Loucy (cell line): Measurements from ENCODE around the gene MAST4.

Experiments used
- EZH2phosphoT487 ChIP-seq: fragments of 200-600 bp; IDR thresholded peaks from 2 replicates; pipeline ENCODE4 v1.6.1; 2018; ENCODE audit warnings: antibody characterized with exemption, mild to moderate bottlenecking, moderate library complexity, borderline replicate concordance
- TF ChIP-seq, protein P1 (sequence below): fragments of 200-600 bp; sonication (generic); conservative IDR thresholded peaks from 2 replicates; pipeline ENCODE4 v1.5.1; 2014; ENCODE audit warnings: mild to moderate bottlenecking, antibody characterized with exemption, low read length

GRCh38 chr5:67092535-67092934 lies 496.3 kb downstream of the MAST4 start:
- TF ChIP-seq, protein P1, sequence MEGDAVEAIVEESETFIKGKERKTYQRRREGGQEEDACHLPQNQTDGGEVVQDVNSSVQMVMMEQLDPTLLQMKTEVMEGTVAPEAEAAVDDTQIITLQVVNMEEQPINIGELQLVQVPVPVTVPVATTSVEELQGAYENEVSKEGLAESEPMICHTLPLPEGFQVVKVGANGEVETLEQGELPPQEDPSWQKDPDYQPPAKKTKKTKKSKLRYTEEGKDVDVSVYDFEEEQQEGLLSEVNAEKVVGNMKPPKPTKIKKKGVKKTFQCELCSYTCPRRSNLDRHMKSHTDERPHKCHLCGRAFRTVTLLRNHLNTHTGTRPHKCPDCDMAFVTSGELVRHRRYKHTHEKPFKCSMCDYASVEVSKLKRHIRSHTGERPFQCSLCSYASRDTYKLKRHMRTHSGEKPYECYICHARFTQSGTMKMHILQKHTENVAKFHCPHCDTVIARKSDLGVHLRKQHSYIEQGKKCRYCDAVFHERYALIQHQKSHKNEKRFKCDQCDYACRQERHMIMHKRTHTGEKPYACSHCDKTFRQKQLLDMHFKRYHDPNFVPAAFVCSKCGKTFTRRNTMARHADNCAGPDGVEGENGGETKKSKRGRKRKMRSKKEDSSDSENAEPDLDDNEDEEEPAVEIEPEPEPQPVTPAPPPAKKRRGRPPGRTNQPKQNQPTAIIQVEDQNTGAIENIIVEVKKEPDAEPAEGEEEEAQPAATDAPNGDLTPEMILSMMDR: no peak
- TF ChIP-seq EZH2phosphoT487: no peak
